ES-I3 (cell line): ENCODE data around the gene AHRR.

Experiments used
- H3K36me3 ChIP-seq: 2 replicates; pipeline ENCODE4 v1.6.1; 2013; ENCODE audit warnings: mild to moderate bottlenecking, low read length, control low read depth, moderate library complexity; ENCODE audit not compliant: insufficient read depth
- H3K4me1 ChIP-seq: 2 replicates; pipeline ENCODE4 v1.6.1; 2013; ENCODE audit warnings: mild to moderate bottlenecking, control low read depth, low read length; ENCODE audit not compliant: insufficient read depth
- H3K9ac ChIP-seq: 2 replicates; pipeline ENCODE4 v1.6.1; 2013; ENCODE audit warnings: low read depth, mild to moderate bottlenecking, low read length, moderate library complexity
- H3K9me3 ChIP-seq: 2 replicates; pipeline ENCODE4 v1.6.1; 2013; ENCODE audit warnings: mild to moderate bottlenecking, low read length, moderate library complexity; ENCODE audit not compliant: control insufficient read depth, insufficient read depth

AHRR gene

DNA sequence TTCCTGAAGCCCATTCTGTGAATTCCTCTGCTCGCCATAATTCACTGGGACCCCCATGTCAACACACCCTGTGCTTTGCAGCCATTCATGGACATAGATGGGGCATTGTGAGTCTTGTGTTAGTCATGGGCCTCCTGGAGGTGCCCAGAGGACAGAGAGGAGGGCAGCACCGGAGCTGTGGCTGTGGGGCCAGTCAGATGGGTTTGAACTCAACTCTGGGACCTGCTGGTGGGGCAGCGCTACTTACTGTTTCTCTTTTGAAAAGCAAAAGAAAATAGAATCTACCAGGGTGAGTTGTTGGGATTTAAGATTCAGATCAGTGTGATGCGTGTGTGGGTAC, 110.2 kb downstream of the AHRR start:
- H3K9me3 ChIP-seq, result no peaks in the 10 kb centered on the region
- no peaks in the 10 kb centered on the region for H3K4me1 ChIP-seq
- H3K9ac ChIP-seq, result no peak overlapping the region
- no peaks in the 10 kb centered on the region for H3K36me3 ChIP-seq

DNA sequence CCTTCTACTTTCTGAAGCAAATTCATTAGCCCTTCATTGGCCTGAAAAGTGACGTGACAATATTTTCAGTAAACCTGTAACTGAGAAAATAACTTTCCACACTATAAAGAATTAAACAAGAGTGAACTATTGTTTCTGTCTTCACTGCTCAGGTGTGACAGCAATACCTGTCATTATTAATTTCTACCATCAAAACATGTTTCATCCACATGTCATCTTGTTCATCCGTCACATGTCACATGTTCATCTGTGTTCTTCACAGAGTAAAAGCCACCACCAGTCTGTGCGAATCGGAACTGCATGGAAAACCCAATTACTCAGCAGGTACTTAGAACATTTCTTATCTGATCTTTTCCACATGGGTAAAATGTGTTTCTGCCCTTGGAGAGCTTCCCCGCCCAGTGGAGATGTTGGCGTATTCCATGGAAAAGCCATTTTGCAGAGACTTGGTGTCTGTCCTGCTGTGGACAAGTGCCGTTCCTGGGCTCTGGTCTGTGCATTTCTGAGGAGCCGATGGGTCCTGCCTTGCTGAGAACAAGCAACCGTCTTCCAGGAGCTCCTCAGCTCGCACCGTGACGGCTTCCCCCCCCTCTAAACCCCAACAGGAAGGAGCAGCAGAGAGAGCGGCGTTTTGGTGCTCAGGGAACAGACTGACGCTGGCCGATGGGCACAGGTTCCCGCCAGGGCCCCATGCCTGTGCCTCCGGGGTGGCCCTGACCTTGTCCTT, 110.8 kb downstream of the AHRR start:
- Histone ChIP-seq H3K4me1 (no peaks in the 10 kb centered on the region), H3K36me3 (no peaks in the 10 kb centered on the region), H3K9me3 (no peaks in the 10 kb centered on the region), H3K9ac (no peak overlapping the region)

DNA sequence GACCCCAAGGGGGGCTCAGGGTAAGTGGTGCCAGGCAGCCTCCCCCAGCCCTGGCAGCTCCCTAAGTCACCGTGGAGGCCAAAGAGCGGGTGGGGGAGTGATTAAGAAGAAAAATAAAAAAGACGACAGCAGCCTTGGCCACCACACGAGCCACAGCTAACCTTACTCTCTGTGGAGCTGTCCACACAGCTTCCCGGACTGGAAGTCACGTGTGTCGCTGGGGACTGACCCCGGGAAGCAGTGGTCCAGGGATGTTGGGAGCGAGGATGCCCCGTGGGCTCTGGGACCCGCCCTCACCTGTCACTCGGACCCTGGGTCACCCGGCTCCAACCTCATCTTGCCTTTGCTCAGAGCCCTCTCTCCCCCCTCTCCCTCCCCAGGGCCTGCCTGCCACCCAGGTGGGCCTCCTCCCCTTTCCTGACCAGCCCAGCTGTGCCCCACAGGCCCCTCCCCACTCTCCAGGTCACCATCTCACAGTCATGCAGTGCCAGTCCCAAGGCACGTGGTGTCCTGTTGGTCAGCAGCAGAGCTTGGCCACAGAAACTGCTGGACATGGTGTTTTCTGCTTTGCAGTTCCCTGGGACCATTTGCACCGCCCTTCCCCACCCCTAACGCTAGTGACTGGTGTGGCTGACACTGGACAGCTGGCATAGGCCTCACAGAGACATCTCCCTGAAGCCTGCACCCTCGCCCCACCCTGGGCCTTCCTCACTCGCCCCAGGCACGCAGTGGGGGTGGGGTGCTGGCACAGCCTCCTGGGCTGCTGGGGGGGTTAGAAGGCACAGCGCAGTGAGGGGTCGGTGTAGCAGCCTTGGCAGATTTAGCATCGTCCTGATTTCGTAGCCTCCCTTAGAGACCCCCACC, 111.6 kb downstream of the AHRR start:
- Histone ChIP-seq H3K9ac (no peak overlapping the region), H3K9me3 (no peaks in the 10 kb centered on the region), H3K36me3 (no peaks in the 10 kb centered on the region), H3K4me1 (no peaks in the 10 kb centered on the region)

DNA sequence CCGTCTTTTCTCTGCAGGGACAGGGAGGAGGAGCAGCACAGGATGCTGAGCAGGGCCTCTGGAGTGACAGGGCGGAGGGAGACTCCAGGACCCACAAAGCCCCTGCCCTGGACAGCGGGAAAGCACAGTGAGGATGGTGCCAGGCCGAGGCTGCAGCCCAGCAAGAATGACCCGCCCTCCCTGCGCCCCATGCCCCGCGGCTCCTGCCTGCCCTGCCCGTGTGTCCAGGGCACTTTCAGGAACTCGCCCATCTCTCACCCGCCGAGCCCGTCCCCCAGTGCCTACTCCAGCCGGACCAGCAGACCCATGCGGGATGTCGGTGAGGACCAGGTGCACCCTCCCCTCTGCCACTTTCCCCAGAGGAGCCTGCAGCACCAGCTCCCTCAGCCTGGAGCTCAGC, 112.3 kb downstream of the AHRR start:
- H3K36me3 ChIP-seq, result no peaks in the 10 kb centered on the region
- no peak overlapping the region for H3K9ac ChIP-seq
- no peaks in the 10 kb centered on the region for H3K4me1 ChIP-seq
- no peaks in the 10 kb centered on the region for H3K9me3 ChIP-seq

GRCh38 chr5:434443-435146, 113.1 kb downstream of the AHRR start:
- H3K9ac ChIP-seq, result no peak overlapping the region
- H3K4me1 ChIP-seq, result no peaks in the 10 kb centered on the region
- H3K36me3 ChIP-seq, result no peaks in the 10 kb centered on the region

GRCh38 chr5:435156-435790, 113.8 kb downstream of the AHRR start:
- H3K4me1 ChIP-seq, result no peaks in the 10 kb centered on the region
- H3K9ac ChIP-seq, result no peak overlapping the region
- H3K36me3 ChIP-seq, result no peaks in the 10 kb centered on the region
- H3K9me3 ChIP-seq, result no peaks in the 10 kb centered on the region

More at GRCh38 chr5:434443-435146, 113.1 kb downstream of the AHRR start:
- H3K9me3 ChIP-seq, result no peaks in the 10 kb centered on the region

DNA sequence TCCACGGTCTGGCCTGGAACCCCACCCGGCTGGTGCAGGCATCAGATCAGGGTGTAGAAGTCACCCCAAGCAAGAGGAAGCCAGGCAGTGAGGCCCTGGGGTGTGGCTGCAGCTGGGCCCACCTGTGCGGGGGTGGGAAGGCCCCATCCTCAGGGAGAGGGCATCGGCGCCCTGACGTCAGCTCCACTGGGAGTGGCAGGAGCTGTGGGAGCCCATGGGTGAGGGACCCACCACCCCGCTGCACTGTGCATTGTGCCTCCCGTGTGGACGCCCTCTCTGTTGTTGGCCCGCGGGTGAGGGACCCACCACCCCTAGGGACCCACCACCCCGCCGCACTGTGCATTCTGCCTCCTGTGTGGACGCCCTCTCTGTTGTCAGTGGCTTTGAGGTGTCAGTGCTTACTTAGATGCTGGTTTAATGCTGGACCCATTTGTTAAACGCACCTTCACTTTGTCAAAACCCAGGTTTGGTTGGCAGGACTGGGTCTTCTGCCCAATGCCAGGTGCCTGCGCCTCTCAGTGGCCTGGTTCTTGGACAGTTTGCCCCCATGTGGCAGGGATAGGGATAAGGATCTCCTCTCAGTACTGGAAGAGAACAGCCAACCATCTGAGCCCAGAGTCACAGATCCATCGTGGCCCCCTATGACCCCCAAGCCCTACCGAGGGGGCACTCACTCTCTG, 114.6 kb downstream of the AHRR start:
- H3K9me3 ChIP-seq, result no peaks in the 10 kb centered on the region
- H3K9ac ChIP-seq, result no peak overlapping the region
- H3K36me3 ChIP-seq, result no peaks in the 10 kb centered on the region
- no peaks in the 10 kb centered on the region for H3K4me1 ChIP-seq

DNA sequence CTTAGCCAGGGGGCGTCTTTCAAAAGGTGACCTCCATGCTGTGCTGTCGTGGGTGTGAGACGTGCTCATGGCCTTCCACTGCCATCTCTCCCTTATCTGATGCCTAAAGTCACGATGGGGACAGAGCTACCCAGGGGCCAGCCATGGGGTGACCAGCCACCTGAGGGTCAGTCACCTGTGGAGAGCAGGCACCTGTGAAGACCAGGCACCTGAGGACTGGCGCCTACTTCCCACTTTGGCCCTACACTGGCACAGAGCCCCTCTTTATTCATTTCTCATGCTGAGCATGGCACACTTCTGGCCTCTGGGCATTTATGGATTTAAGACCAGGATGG, 115.1 kb downstream of the AHRR start:
- Histone ChIP-seq H3K9ac (no peak overlapping the region), H3K9me3 (no peaks in the 10 kb centered on the region), H3K4me1 (no peaks in the 10 kb centered on the region), H3K36me3 (no peaks in the 10 kb centered on the region)

DNA sequence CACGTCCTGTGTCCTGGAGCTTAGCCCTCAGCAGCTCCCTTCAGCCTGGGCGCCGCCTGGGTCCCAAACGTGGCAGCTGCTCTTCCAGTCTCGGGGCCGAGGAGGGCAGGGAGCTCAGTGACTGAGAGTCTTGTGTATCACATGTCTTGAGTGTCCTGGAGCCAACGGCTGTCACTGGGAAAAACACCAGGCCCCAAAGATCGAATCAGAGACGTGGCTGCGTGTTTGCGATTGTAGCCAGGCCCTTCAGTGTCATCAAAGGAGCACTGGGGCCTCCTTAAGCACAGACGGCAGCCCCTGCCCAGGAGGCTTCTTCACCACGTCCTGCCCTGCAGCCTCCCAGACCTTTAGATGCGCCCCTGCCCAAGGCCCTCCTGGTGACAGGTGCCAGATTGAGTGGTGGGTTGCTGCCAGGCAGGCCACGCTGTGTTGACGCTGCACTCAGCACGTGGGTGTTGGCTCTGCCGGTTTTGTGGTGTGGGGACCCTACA, 115.8 kb downstream of the AHRR start:
- Histone ChIP-seq H3K4me1 (no peaks in the 10 kb centered on the region), H3K9ac (no peak overlapping the region), H3K9me3 (no peaks in the 10 kb centered on the region), H3K36me3 (no peaks in the 10 kb centered on the region)

- Histone ChIP-seq H3K4me1 (no peaks in the 10 kb centered on the region), H3K9me3 (no peaks in the 10 kb centered on the region), H3K36me3 (no peaks in the 10 kb centered on the region), H3K9ac (no peak overlapping the region)
Measured at GRCh38 chr5:438481-438981, 117.0 kb downstream of the AHRR start.

GRCh38 chr5:439181-439580, 117.7 kb downstream of the AHRR start:
- no peak overlapping the region for H3K9ac ChIP-seq
- no peaks in the 10 kb centered on the region for H3K4me1 ChIP-seq
- H3K36me3 ChIP-seq, result no peaks in the 10 kb centered on the region
- H3K9me3 ChIP-seq, result no peaks in the 10 kb centered on the region

DNA sequence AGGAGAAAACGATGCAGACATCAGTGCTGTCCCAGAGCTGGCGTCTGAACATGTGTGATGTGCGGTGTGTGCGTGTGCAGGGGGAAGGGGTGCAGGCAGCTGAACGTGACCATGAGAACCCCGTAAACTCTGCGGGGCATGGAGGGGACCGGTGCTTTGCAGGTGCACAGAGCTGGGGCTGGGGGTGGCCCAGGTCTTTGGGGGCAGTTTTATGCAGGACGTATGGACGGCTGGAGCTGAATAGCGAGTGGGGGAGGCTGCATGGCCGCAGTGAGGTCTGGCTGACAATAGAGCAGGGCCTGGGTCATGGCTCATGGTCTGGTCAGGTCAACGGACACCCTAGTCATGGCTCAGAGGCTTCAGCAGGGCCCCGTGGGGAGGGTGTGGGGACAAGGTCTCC, 118.1 kb downstream of the AHRR start:
- no peaks in the 10 kb centered on the region for H3K4me1 ChIP-seq
- no peak overlapping the region for H3K9ac ChIP-seq
- no peaks in the 10 kb centered on the region for H3K9me3 ChIP-seq
- H3K36me3 ChIP-seq, result no peaks in the 10 kb centered on the region

- no peaks in the 10 kb centered on the region for H3K4me1 ChIP-seq
- H3K9me3 ChIP-seq, result no peaks in the 10 kb centered on the region
- H3K9ac ChIP-seq, result no peak overlapping the region
- no peaks in the 10 kb centered on the region for H3K36me3 ChIP-seq
Measured at GRCh38 chr5:440401-441201, 119.1 kb downstream of the AHRR start.
